VCaP (cell line): ENCODE results near the gene TFAP2C.

ENCODE experiments used
- H3K27ac ChIP-seq: fragments of 450-650 bp; 2 replicates; pipeline ENCODE4 v1.5.1; 2017
- TF ChIP-seq, protein P1 (sequence below): fragments of 450-650 bp; conservative IDR thresholded peaks from 2 replicates; pipeline ENCODE4 v1.5.1; 2017; ENCODE audit warnings: mild to moderate bottlenecking, moderate library complexity

The TFAP2C gene

DNA sequence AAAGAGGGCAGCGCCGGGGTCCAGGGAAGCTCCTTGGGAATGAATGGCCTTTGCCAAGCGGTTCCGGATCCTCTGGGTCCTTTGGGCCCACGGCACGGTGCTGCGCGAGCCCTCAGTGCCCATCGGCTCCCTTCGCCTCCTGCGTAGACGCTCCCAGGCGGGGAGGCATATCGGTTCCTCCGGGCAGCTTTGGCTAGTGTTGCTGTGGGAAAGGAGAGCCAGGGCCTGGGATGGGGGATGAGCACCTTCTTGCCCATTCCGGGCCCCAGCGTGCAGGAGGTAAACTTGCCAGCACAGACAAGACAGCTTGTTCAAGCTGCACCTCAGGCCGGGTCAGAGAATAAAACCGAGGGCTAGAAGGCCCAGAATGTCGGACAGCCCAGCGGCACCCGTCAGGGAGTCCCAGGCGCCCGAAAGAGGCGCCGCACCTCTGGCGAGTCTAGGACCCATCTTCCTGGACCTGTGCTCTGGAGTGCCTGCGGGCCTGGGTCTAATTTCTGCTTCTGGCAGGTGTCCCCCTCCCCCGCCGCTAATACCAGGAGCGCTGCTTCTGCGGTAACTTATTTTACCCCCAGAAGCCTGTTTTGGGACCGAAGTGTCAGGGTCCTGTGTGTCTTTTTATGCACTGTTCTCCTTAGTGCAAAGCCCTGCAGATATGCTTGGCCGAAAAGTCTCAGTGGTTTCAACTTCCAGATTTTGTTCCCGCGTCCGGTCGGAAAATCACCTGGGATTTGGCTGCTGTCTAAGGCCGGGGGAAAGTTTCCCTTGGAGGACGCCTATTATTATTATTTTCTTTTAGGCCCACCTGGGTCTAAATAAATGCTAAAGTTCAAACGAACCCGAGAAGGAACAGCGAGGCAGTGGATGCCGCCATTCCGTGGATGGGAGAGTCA lies 1.7 kb upstream of the TFAP2C start:
- TF ChIP-seq, protein P1, sequence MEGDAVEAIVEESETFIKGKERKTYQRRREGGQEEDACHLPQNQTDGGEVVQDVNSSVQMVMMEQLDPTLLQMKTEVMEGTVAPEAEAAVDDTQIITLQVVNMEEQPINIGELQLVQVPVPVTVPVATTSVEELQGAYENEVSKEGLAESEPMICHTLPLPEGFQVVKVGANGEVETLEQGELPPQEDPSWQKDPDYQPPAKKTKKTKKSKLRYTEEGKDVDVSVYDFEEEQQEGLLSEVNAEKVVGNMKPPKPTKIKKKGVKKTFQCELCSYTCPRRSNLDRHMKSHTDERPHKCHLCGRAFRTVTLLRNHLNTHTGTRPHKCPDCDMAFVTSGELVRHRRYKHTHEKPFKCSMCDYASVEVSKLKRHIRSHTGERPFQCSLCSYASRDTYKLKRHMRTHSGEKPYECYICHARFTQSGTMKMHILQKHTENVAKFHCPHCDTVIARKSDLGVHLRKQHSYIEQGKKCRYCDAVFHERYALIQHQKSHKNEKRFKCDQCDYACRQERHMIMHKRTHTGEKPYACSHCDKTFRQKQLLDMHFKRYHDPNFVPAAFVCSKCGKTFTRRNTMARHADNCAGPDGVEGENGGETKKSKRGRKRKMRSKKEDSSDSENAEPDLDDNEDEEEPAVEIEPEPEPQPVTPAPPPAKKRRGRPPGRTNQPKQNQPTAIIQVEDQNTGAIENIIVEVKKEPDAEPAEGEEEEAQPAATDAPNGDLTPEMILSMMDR: no peak

DNA sequence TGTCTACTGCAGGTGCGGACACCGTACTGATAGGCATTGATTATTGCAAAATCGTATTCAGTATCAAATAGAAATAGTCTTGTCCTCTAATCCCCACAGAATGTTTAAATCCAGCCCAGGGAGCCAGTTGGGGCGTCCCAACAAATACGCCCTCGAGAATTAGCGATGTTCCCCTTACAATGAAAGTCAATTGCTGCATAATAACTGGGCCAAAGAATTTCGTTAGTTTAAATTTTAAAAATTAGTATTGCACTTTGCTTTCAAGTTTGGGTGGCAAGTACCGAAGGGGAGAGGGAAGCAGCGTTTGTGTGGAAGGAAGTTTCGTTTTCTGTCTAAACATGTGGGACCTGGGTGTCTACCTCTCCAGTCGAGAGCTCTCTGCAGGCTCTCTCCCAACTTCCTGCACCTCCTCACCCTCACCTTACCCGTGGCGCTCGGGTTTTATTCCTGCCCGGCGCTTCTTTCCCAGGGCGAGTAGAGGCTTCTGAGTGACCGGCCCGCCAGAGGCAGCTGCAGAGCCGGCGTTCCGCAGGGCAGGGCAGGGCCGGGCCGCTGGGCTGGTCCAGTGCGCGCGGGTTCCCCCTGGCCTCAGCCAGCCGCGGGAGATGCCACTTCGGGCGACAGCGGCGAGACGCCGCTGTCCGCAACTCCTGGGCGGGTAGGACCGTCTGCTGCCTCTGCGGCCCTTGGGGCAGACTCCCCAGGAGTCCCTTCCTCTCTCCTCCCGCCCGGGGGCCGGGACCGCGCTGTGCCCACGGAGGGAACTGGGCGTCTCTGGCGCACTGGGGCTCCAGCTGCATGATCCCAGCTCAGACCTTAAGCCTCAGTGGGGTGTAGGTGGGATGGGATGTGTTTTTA lies 862 bp upstream of the TFAP2C start:
- peak overlapping the region; percentile 88; the same call in 1 of the 2 replicates for H3K27ac ChIP-seq

More for the DNA sequence above, 1.7 kb upstream of the TFAP2C start:
- H3K27ac ChIP-seq: no peak overlapping the region

DNA sequence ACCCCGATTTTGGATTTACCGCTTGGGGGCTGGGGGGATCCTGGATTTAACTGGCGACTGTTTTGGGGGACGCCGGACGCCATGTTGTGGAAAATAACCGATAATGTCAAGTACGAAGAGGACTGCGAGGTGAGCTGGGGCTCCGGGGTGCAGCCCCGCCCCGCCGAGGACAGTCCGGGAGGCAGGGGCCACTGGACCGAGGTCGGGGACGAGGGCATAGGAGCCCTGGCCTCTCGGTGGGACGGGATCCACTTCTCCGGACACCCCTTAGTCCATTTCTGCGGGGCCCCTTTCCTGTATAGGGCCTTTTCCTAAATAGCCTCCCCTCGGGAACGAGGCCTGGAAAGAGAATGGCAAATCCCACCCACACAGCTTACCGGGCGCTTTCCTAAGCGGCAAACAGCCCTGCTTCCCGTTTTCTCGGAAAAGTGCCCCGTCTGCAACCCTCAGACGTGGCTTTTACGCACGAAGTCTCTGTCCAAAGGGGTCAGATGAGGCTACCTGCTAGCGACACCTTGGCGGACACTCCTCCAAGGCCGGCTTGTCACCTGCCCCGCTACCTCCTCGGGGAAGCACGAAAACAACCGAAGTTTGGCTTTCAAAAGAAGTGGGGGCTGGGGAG lies 469 bp downstream of the TFAP2C start:
- peak overlapping the region; percentile 88 for H3K27ac ChIP-seq
- TF ChIP-seq, protein P1: no peak

More for the DNA sequence above, 862 bp upstream of the TFAP2C start:
- TF ChIP-seq, protein P1: no peak

DNA sequence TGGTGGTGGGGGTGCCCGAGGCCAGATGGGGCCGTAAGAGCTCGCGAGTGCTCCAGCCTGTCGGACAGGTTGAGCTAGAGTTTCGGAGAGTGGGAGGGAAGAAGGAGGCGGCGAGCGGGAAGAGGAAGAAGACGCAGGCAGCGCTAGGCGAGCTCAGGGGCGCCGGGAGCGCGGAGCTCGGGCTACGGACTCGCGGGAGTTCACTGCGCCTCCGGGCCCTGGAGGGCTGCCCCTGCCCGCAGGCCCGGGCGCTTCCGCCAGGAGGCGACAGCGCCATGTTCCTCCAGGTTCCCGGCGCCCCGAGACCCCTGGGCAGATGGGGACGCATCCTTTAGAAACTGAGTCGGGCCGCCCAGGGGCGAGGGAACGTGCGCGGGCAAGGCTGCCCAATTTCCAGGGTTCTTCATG lies 984 bp downstream of the TFAP2C start:
- TF ChIP-seq, protein P1: peak; percentile 94
- H3K27ac ChIP-seq: peak overlapping the region; percentile 88

DNA sequence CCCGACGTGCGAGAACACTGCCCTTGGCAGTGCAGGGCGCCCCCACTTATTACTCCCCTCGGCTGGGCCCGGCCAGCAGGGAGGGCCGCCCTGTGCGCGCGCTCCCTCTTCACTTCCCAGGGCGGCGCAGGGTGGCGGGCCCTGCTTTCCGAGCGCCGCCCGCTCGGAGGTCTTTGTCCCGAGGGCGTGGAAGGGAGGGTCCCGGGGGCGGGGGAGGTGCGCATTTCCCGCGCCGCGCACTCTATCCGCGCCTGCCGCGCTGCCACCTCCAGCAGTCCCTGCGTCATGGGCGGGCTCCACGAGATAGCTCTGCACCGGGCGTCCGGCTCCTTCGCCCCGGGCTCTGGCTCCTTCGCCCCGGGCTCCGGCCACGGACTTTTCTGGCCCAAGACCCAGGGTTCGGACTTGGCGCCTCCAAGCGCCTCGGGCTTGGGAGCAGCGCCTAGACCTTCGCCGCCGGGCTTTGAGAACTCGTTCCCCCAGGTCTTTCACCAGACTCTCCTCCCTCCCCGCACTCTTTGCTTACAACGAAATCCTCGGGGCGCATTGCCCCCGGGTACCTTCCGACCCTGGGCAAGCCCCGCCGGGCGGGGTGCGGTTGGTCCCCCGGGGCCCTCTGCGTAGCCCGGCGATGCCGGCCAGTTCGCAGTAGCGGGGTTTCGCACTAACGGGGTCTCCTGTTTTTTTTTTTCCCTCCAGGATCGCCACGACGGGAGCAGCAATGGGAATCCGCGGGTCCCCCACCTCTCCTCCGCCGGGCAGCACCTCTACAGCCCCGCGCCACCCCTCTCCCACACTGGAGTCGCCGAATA lies 1.6 kb downstream of the TFAP2C start:
- TF ChIP-seq, protein P1: peak; percentile 59
- H3K27ac ChIP-seq: peak overlapping the region; percentile 88

DNA sequence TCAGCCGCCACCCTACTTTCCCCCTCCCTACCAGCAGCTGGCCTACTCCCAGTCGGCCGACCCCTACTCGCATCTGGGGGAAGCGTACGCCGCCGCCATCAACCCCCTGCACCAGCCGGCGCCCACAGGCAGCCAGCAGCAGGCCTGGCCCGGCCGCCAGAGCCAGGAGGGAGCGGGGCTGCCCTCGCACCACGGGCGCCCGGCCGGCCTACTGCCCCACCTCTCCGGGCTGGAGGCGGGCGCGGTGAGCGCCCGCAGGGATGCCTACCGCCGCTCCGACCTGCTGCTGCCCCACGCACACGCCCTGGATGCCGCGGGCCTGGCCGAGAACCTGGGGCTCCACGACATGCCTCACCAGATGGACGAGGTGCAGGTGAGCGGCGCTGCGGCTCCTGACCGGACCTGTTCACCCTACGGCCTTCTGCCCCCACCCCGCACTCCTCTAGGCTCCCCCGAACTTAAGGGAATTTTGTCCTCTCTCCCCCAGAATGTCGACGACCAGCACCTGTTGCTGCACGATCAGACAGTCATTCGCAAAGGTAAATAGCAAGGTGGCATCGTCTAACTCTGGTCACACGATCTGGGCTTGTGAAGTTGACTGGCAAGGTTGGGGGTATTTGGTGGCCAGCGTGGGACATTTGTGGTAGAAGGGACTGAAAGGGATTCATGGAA lies 2.3 kb downstream of the TFAP2C start:
- no peak overlapping the region for H3K27ac ChIP-seq
- TF ChIP-seq, protein P1: no peak
